ENCODE results near the gene SLC44A4. TPM values are rescaled to one million over a fixed set of nuclear protein-coding genes. Genes with fewer than 3 reads are reported as not detected.
"Not testable (repeated sequence)": the region's sequence is repeated elsewhere in the genome, so short reads cannot be mapped to it uniquely, and the experiment has no call there.

SLC44A4 gene
- total RNA-seq, 1 donor from 2014 or later = not detected

DNA sequence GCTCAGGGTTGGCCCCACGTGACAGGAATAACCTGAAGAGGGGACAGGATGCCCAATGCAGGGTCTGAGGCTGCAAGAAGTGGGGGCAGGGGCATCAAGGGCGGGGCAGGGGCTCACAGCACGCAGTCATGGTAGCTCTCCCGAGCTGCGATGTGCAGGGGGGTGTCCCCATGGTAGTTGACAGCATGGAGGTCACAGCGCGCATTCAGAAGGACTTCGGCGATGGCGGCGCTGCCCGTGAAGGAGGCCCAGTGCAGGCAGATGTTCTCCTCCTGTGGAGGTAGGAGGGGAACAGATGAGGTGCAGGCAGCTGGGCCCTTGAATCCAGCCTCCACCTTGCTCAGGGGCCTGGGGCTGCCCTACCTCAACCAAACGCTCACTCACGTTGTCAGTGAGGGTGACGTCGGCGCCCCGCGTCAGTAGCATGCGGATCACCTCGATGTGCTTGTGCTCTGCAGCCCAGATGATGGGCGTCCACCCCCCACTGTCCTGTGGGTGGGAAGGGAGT lies 5.8 kb upstream of the SLC44A4 start:
- ATAC-seq (ENCODE audit: poor library complexity) (no peak), DNase-seq (no peak)
- intact Hi-C loops (cut with DNase I) = no loop called here

DNA sequence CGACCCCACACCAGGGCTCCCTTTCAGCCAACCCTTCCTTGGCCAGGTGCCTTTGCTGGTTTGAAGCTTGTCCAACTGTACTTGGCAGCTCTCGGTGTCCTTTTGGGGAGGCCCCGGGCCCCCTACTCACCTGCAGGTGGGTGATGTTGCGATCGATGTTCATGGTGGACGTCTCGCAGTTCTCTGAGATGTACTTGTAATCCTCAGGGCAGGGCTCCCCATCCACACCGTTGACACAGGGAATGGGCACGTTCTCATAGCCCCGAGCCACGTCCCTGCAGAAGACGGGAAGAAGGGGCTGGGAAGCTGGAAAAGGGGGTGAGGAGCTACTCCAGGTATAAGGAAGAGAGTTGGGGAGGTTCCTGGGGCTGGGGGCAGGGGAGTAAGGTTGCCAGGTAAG lies 4.9 kb upstream of the SLC44A4 start:
- no peak for ATAC-seq (ENCODE audit: poor library complexity)
- intact Hi-C loops (cut with DNase I) = no loop called here
- no peak for DNase-seq

DNA sequence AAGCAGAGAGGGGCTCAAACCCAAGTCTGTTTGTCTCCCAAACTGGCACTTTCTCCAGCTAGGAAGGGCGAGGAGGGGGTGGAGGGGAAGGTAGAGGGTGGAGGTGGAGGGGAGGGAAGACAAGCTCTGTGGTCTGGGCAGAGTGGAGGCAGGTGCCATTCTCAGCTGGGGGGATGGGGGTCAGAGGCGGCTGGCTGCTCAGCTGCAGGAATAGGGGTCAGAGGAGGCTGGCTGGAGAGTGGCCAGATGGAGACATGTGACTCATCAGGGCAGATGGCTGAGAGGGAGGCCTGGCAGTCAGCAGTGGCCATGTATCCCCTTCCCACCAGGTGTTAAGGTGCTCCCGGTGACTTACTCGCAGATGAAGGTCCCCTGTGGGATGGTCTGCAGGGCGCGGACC lies 3.5 kb upstream of the SLC44A4 start:
- ATAC-seq (ENCODE audit: poor library complexity) (no peak), DNase-seq (no peak)
- intact Hi-C loops (cut with DNase I) = no loop called here

DNA sequence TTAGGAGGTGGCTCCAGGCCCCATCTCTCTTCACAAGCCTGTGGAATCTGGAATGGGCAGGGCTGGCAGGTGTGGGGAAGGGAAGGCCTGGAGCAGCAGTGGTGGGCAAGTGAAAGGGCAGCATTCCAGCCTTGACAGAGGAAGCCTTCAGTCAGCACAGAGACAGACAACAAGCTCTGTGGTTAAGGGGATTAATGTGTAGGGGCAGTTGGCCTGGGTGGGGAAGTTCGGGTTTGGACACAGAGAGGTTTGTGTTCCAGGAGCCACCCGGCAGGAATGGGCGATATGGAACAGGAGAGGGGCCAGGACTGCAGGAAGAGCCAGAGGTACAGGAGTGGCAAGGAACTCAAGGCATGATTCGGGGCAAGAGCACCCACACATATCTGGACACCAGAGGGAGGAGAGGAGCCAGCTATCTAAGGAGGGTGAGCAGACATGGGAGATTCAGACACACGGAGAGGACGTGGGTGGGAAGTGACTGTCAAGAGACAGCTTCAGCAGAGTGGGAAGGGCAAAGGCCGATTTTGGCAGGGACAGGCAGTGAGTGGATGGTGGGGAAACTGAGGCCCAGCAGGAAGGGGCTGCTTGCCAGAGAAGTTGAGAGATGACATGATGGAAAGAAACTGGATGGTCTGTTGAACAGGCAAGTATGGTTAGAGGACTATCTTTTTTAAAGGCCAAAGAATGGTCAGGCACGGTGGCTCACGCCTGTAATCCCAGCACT lies 2.5 kb upstream of the SLC44A4 start:
- DNase-seq (no peak), ATAC-seq (ENCODE audit: poor library complexity) (no peak)
- intact Hi-C loops (cut with DNase I) = no loop called here

DNA sequence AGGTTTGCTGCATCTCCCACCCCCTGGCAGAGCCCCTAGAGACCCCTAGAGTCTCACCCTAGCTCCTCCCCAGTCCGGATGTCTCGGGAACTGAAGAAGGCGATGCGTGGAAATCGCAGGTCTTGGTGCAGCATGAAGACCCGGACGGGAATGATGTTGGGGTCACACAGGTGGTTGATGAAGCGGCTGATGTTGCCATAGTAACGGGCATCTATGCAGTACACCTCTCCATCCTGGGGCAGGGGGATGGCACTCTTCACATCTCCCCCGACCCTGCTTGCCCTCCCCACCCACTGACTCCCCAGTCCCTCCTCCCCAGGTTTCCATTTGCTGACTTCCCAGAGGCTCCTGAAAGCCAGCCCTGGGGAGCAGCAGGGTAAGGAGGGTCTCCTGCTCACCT lies 1.8 kb upstream of the SLC44A4 start:
- intact Hi-C loops (cut with DNase I) = no loop called here
- DNase-seq (no peak), ATAC-seq (ENCODE audit: poor library complexity) (no peak)

DNA sequence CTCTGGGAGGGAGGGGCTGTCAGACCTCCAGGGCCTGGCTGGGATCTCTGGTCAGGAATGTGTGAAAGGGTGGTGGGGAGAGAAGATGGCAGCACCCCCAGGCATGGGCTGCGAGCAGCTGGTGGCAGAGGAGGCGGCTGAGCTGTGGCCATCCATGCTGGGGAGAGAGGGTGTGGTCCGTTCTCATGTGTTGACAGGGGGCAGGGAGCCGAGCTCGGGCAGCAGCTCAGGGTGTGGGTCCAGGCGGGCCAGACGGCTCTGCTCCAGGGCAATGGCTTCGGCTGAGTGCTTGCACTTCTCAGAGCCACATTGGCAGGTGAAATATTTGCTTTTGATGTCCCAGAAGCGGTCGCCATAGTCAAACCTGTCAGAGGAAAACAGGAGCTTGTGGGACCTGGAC lies 1.1 kb upstream of the SLC44A4 start:
- intact Hi-C loops (cut with DNase I) = no loop called here
- ATAC-seq (ENCODE audit: poor library complexity) = no peak
- no peak for DNase-seq

DNA sequence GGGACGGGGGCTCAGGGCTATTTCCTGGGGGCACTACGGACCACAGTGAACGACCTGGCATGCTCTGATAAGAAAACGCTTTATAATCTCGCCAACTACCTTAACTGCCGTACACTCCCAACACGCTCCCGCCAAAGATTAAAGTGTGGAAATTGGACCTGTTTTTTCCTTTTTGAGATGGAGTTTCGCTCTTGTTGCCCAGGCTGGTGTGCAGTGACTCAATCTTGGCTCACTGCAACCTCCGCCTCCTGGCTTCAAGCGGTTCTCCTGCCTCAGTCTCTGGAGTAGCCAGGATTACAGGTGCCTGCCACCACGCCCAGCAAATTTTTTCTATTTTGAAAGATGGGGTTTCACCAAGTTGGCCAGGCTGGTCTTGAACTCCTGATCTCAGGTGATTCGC lies 346 bp upstream of the SLC44A4 start:
- intact Hi-C loops (cut with DNase I) = no loop called here
- ATAC-seq (ENCODE audit: poor library complexity) (no peak), DNase-seq (no peak)

DNA sequence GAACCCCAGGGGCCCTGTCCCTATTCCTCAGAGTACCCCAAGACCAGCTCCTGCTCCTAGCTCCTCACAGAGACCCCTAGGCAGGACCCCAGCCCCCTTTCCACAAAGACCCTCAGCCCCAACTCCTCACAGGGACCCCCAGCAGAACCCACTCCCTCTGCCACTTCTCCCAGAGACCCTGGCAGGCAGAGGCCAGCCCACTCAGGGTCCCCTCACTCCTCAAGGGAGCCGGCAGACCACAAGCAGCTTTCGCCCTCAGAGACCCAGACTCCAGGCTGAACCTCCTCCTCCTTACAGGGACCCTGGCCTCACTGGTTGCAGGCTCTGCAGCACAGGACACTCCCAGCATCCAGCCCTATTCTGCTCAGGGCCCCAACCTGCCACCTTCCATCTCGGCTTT lies 575 bp downstream of the SLC44A4 start:
- ATAC-seq (ENCODE audit: poor library complexity) (no peak), DNase-seq (no peak)
- intact Hi-C loops (cut with DNase I) = no loop called here

DNA sequence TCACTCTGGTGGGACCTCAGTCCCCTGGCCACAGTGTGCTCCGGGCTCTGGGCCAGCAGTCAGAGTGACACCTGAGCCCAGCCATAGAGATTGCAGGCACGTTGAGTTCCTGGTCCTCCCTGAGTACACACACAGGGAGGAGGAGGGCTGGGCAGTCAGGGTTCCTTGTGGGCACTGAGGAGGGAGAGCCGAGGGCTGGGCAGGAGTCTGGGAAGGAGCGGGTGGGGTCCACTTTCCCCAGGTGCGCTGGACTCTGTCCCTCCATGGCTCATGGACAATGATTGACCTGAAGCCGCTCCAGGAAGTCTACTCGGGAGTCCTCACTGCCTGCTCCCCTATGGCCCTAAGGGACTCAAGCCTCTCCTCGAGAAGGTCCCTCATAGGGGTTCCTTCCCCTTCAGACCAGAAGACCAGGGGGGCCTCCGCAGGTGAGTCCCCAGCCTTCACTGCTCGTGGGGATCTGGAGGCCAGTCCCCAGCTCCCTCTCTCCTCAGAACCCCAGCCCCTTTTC lies 1.1 kb downstream of the SLC44A4 start:
- ATAC-seq (ENCODE audit: poor library complexity) (peak; percentile 43), DNase-seq (no peak)
- intact Hi-C loops (cut with DNase I) = no loop called here

DNA sequence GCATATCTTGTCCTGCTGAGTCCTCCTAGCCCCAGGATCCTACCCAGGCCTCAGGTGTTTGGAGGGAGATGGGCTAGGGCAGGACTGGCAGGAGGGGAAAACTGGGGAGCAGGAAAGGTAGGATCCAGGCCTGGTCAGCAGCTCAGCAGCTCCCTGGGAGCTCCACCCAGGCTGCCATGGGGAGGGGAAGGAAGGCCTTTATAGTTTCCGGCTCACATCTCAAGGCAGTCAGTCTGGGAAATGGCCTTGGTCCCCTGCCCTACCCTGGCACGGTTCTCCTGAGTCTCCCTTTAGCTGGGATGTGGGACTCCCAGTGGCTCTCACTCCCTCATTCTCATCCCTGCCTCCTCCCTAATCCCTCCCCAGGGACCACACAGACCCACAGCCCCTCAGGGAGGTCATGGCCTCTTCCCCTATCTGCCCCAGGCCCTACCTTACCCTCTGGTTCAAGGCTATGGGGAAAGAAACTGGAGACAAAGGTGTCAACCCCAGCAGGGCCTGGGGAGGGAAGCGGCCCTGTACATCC lies 1.6 kb downstream of the SLC44A4 start:
- DNase-seq = no peak
- ATAC-seq (ENCODE audit: poor library complexity) = peak; percentile 30
- intact Hi-C loops (cut with DNase I) = no loop called here

DNA sequence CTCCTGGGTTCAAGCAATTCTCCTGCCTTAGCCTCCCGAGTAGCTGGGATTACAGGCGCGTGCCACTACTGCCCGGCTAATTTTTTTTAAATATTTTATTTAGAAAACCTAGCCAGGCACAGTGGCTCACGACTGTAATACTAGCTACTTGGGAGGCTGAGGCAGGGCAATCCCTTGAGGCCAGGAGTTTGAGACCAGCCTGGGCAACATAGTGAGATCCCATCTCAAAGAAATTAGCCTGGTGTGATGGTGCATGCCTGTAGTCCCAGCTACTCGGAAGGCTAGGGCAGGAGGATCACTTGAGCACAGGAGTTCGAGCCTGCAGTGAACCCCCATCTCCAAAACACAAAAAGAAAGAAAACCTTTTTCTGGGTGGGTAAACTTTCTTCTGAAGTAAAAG lies 2.4 kb downstream of the SLC44A4 start:
- DNase-seq = no peak
- no peak for ATAC-seq (ENCODE audit: poor library complexity)
- intact Hi-C loops (cut with DNase I) = no loop called here

DNA sequence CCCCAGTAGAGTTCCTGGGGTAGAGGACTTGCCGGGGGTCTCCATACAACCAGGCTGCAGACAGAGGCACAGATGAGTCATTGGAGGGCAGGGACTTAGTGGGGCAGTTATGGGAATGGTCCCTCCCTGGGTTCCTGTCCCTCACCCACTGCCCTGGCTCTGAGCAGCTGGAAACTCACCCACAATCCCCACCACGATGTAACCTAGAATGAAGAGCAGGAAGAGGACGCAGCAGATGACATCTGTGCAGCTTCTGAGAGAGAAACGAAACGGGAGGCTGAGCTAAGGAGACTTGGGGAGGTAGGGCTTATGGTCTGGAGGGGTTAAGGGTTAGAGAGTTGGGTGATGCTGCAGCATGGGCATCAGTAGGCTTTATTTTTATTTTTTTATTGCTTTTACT lies 2.9 kb downstream of the SLC44A4 start:
- intact Hi-C loops (cut with DNase I) = no loop called here

DNA sequence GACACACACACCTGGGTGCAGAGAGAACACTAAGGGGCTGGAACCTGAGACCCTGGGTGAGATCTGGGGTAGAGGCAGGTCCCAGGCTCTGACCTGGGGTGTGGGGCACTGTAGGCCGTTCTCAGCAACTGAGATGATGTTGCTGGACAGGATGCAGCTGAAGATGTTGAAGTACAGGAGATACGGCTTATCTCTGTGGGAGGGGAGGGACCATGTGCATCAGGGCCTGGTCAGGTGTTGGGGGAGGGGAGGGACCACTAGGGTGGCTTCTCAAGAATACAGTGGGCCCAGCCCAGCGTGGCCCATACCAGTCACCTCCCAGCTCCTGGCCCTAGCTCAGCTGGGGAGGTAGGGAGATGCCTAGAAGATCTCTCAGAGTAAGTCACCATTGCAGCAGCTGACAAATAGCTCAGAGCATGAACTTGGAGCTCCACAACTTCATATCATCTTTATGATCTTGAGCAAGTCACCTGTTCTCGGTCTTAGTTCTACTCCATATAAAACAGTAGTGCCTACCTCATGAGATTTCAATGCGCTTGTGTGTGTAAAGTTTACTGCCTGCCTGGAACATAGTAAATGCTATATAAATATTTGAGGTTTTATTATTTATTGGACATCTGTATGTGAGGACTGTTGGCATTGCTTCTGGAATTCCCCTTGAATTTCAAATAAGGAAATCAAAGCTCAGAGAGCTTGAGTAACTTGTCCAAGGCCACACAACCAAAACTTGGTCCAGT lies 3.8 kb downstream of the SLC44A4 start:
- intact Hi-C loops (cut with DNase I) = no loop called here
- ATAC-seq (ENCODE audit: poor library complexity) (no peak), DNase-seq (no peak)

More for the DNA sequence above, 2.9 kb downstream of the SLC44A4 start:
- no peak for ATAC-seq (ENCODE audit: poor library complexity)
- DNase-seq = no peak

DNA sequence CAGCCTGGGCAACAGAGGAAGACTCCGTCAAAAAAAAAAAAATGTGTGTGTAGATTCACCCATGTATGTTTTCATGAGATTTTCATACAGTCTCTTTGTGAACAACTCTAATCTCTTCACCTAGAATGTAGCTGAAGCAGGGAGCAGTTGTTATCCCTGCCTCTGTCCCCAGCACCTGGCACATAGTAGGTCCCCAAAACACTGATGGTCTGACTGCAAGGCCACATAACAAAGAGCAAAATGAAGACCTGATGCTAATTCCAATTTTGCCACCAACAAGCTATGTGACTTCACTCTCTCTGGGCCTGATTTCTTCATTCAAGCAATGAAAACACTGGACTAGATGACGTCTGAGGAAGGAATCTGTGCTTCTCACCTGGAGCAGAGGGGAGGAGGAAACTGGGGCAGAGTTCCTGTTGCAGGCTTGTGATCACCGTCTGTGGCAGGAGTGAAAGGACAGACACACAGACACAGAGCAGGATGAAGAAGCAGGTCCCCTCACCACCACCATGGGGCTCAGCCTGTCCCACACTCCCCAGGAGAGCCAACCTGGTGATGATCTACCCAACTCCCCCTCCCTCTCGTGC lies 4.6 kb downstream of the SLC44A4 start:
- intact Hi-C loops (cut with DNase I) = no loop called here
- ATAC-seq (ENCODE audit: poor library complexity) = no peak
- DNase-seq = no peak

DNA sequence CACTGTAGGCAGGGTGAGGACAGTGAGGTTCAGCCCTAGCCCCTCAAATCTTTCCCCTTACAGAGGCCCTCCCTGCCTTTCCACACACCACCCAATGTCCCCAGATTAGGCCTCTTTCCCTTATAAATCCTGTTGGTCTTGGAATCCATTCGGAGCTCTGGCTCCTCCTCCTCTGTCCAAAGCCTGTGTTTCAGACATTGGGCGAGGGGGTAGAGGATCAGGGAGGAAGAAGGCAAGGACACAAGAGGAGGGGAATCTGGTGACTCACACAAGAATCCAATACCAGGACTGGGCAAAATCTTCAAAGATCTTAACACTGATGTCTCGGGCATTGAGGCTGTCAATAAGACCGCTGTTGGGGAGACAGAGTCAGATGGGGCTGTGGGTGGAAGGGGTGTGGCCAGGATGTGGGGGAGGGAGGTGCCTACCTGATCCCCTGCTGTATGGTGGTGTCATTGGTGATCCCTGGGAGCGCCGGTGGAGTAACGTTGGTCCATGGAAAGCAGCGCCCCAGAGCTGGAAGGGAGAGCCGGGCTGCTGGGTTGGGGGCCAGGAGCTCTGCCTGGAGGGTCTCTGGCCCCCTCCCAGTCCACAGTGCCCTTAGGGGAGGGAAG lies 7.6 kb downstream of the SLC44A4 start:
- intact Hi-C loops (cut with DNase I) = no loop called here
- ATAC-seq (ENCODE audit: poor library complexity) (no peak), DNase-seq (no peak)

DNA sequence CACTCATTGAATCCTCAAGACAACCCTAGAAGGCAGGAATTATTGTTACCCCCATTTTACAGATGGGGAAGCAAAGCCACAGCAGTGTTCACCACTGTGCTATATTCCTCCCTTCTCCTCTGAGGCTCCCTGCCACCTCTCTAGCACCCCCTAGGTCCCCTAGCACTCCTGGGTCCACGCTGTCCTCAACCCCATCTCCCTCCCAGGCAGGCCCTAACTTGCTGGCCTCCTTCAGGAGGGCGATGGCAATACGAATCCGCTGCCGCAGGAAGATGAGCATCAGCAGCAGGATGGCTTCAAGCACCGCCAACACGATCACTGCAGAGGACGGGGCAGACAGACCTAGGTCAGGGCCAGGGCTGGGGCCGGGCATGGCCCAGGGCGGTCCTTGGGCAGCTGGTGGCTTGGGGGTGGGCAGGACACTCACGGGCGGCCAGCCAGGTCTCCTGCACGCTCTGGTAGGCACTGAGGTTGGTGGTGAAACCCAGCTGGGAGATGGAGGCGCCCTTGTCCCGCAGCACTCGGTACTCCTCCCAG lies 8.3 kb downstream of the SLC44A4 start:
- no peak for ATAC-seq (ENCODE audit: poor library complexity)
- intact Hi-C loops (cut with DNase I) = no loop called here
- DNase-seq = no peak

DNA sequence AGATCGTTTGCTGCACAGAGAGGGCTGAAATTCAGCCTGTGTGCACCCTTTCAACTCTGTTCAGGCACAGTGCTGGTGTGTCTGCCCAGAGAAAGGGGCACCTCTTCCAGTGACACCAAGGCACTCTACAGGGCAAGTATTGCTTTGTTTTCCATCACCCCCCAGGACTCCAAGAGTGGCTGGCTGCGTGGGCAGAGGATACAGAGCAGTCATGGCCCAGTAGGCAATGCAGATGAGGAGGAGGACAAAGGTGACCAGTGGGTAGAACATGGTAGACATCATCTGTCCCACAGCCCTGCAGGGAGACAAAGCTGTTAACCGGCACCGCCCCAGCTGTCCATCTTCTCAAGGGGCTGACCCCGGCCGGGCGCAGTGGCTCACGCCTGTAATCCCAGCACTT lies 9.5 kb downstream of the SLC44A4 start:
- DNase-seq (no peak), ATAC-seq (ENCODE audit: poor library complexity) (no peak)
- intact Hi-C loops (cut with DNase I) = no loop called here

DNA sequence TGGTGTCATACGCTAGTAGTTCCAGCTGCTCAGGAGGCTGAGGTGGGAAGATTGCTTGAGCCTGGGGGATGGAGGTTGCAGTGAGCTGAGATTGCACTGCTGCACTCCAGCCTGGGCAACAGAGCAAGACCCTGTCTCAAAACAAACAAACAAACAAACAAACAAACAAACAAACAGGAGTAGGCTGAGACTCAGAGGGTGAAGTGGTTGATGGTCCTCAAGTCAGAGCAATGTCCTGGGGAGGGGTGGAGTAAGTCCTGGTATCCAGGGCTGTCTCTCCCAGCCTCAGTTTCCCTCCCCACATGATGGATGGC lies 10.2 kb downstream of the SLC44A4 start:
- ATAC-seq (ENCODE audit: poor library complexity); DNase-seq; intact Hi-C loops (cut with DNase I): not testable (repeated sequence)
